H1 (cell line): Measurements from ENCODE around the gene DCLRE1A. TPM values are rescaled to one million over a fixed set of nuclear protein-coding genes. Genes with fewer than 3 reads are reported as not detected.

Experiments used
- CTCF ChIA-PET: fragments of 300-600 bp; sonication (Branson Sonifier 250); formaldehyde crosslinking; loops from one replicate; lab custom pipeline; 2021; ENCODE audit not compliant: partially characterized antibody; lab: Charles Lee
- POLR2A ChIA-PET: fragments of 300-600 bp; sonication (Branson Sonifier 250); formaldehyde crosslinking; loops from one replicate; lab custom pipeline; 2021; ENCODE audit warnings: inconsistent platforms; ENCODE audit not compliant: partially characterized antibody; lab: Charles Lee
- DNase-seq, 2 experiments: peaks; one replicate each; pipeline versions ENCODE4 v3.0.0 to v3.0.0-alpha.2; 2010 to 2022; ENCODE audit warnings: low spot score in 2 of 2, low read depth in 1 of 2, mixed read lengths in 1 of 2
- FAIRE-seq: peaks from 2 replicates; lab custom pipeline; 2011; peaks lifted over from hg19 to GRCh38; lab: Jason Lieb, UNC
- H2AFZ ChIP-seq: 2 replicates; pipeline ENCODE4 v1.8.1; 2012; ENCODE audit warnings: low read length, inconsistent platforms
- H2AK5ac ChIP-seq: 2 replicates; pipeline ENCODE4 v1.6.1; 2013; ENCODE audit warnings: low read depth, low read length
- H2BK120ac ChIP-seq: replicated peaks from 2 replicates; pipeline ENCODE3; 2013; ENCODE audit warnings: low read depth, low read length, inconsistent platforms
- H2BK12ac ChIP-seq: 2 replicates; pipeline ENCODE4 v1.6.1; 2013; ENCODE audit warnings: low read depth, low read length
- H2BK15ac ChIP-seq: 2 replicates; pipeline ENCODE4 v1.6.1; 2013; ENCODE audit warnings: low read length
- H2BK20ac ChIP-seq: 2 replicates; pipeline ENCODE4 v1.6.1; 2013; ENCODE audit warnings: low read length
- H2BK5ac ChIP-seq: 2 replicates; pipeline ENCODE4 v1.6.1; 2013; ENCODE audit warnings: low read depth, low read length
- H3K14ac ChIP-seq: 2 replicates; pipeline ENCODE4 v1.6.1; 2013; ENCODE audit warnings: inconsistent platforms; ENCODE audit not compliant: insufficient read length
- H3K18ac ChIP-seq: 2 replicates; pipeline ENCODE4 v1.6.1; 2013; ENCODE audit warnings: low read length; ENCODE audit errors: extremely low read depth
- H3K23ac ChIP-seq: 2 replicates; pipeline ENCODE4 v1.6.1; 2013; ENCODE audit warnings: inconsistent platforms; ENCODE audit not compliant: insufficient read length
- H3K23me2 ChIP-seq: 2 replicates; pipeline ENCODE4 v1.6.1; 2013; ENCODE audit warnings: low read depth, low read length
- H3K27ac ChIP-seq: 2 replicates; pipeline ENCODE4 v1.6.1; 2011; ENCODE audit warnings: low read depth, low read length, inconsistent platforms
- H3K27me3 ChIP-seq, 4 experiments: replicated peaks in 1 of 4; 1 replicate in 1 of 4; 2 replicates in 3 of 4; pipeline versions ENCODE4 v1.6.1 to v1.8.1; 2011 to 2013; ENCODE audit warnings: low read length in 3 of 4, mild to moderate bottlenecking in 3 of 4, inconsistent platforms in 2 of 4, mixed read lengths in 2 of 4, moderate library complexity in 1 of 4; ENCODE audit not compliant: control insufficient read depth in 3 of 4, insufficient read depth in 3 of 4; ENCODE audit errors: extremely low read depth in 1 of 4
- H3K36me3 ChIP-seq, 4 experiments: 2 replicates each; pipeline versions ENCODE4 v1.6.1 to v1.8.1; 2011 to 2013; ENCODE audit warnings: mild to moderate bottlenecking in 4 of 4, low read length in 3 of 4, moderate library complexity in 2 of 4, control low read depth in 1 of 4, inconsistent platforms in 1 of 4; ENCODE audit not compliant: insufficient read depth in 4 of 4, control insufficient read depth in 2 of 4
- H3K4ac ChIP-seq: replicated peaks from 2 replicates; pipeline ENCODE3; 2013; ENCODE audit warnings: low read length, low read depth, mixed read lengths, inconsistent platforms; ENCODE audit not compliant: insufficient read length
- H3K4me1 ChIP-seq, 4 experiments: replicated peaks in 1 of 4; 1 replicate in 1 of 4; 2 replicates in 3 of 4; pipeline versions ENCODE4 v1.6.1 to v1.8.1; 2011 to 2013; ENCODE audit warnings: low read length in 3 of 4, inconsistent platforms in 2 of 4, mixed read lengths in 1 of 4; ENCODE audit not compliant: insufficient read depth in 4 of 4, control insufficient read depth in 3 of 4
- H3K4me2 ChIP-seq, 2 experiments: 2 replicates each; pipeline versions ENCODE4 v1.6.1 to v1.8.1; 2011 to 2013; ENCODE audit warnings: low read depth in 2 of 2, low read length in 2 of 2, control low read depth in 1 of 2, inconsistent platforms in 1 of 2, mild to moderate bottlenecking in 1 of 2; ENCODE audit not compliant: insufficient read depth in 1 of 2
- H3K4me3 ChIP-seq, 4 experiments: fragments of 200-600, 300-600 bp in 1 of 4; sonication (generic), shearing (Covaris generic), sonication (Bioruptor Twin) in 1 of 4; 2 replicates each; pipeline versions ENCODE4 v1.5.1 to v1.8.1; 2011 to 2016; ENCODE audit warnings: low read length in 4 of 4, low read depth in 3 of 4, control low read depth in 2 of 4, inconsistent platforms in 2 of 4, mild to moderate bottlenecking in 2 of 4, mixed read lengths in 1 of 4, moderate library complexity in 1 of 4; ENCODE audit not compliant: insufficient read depth in 2 of 4; ENCODE audit errors: extremely low read depth in 1 of 4
- H3K56ac ChIP-seq: replicated peaks from 2 replicates; pipeline ENCODE3; 2013; ENCODE audit warnings: low read depth, mild to moderate bottlenecking, mixed read lengths, low read length, inconsistent platforms; ENCODE audit not compliant: insufficient read length
- H3K79me1 ChIP-seq: 2 replicates; pipeline ENCODE4 v1.6.1; 2013; ENCODE audit warnings: low read depth, low read length, control low read depth
- H3K79me2 ChIP-seq, 2 experiments: 2 replicates each; pipeline versions ENCODE4 v1.6.1 to v1.8.1; 2012 to 2013; ENCODE audit warnings: low read length in 2 of 2, mild to moderate bottlenecking in 2 of 2, inconsistent platforms in 1 of 2; ENCODE audit not compliant: insufficient read depth in 2 of 2, control insufficient read depth in 1 of 2
- H3K9ac ChIP-seq, 4 experiments: replicated peaks in 1 of 4; 1 replicate in 1 of 4; 2 replicates in 3 of 4; pipeline versions ENCODE4 v1.6.1 to v1.8.1; 2011 to 2013; ENCODE audit warnings: low read depth in 3 of 4, low read length in 3 of 4, control low read depth in 2 of 4, mild to moderate bottlenecking in 2 of 4, moderate library complexity in 2 of 4, inconsistent platforms in 1 of 4; ENCODE audit errors: extremely low read depth in 1 of 4
- H3K9me3 ChIP-seq, 2 experiments: 2 replicates each; pipeline versions ENCODE4 v1.6.1 to v1.8.1; 2012 to 2013; ENCODE audit warnings: mild to moderate bottlenecking in 2 of 2, moderate library complexity in 2 of 2, control low read depth in 1 of 2, inconsistent platforms in 1 of 2, low read depth in 1 of 2, low read length in 1 of 2, mixed read lengths in 1 of 2; ENCODE audit not compliant: insufficient read depth in 2 of 2
- H4K20me1 ChIP-seq, 2 experiments: replicated peaks in 1 of 2; 2 replicates each; pipeline versions ENCODE3 to v1.8.1; 2011 to 2013; ENCODE audit warnings: inconsistent platforms in 2 of 2, low read length in 2 of 2, mild to moderate bottlenecking in 1 of 2; ENCODE audit not compliant: insufficient read depth in 2 of 2, control insufficient read depth in 1 of 2
- H4K5ac ChIP-seq: 2 replicates; pipeline ENCODE4 v1.6.1; 2013; ENCODE audit warnings: low read length, low read depth, mixed read lengths, inconsistent platforms; ENCODE audit not compliant: insufficient read length
- H4K8ac ChIP-seq: 2 replicates; pipeline ENCODE4 v1.8.0; 2013; ENCODE audit warnings: mild to moderate bottlenecking, moderate library complexity, low read length, inconsistent platforms; ENCODE audit not compliant: insufficient read depth; ENCODE audit errors: extremely low read depth
- H4K91ac ChIP-seq: replicated peaks from 2 replicates; pipeline ENCODE3; 2013; ENCODE audit warnings: low read length, mixed read lengths, inconsistent platforms; ENCODE audit not compliant: insufficient read length
- CEBPB ChIP-seq: IDR thresholded peaks from 2 replicates; pipeline ENCODE4 v1.6.1; 2012; ENCODE audit warnings: low read depth, low read length
- CHD1 ChIP-seq: IDR thresholded peaks from 2 replicates; pipeline ENCODE4 v1.6.1; 2012; ENCODE audit warnings: low read depth, low read length, improper control_type of control experiment
- CTBP2 ChIP-seq: IDR thresholded peaks from 2 replicates; pipeline ENCODE4 v1.7.0; 2011; ENCODE audit warnings: borderline replicate concordance, mild to moderate bottlenecking, moderate library complexity, mixed read lengths, low read length; ENCODE audit not compliant: insufficient read depth, insufficient read length
- E2F6 ChIP-seq: IDR thresholded peaks from 2 replicates; pipeline ENCODE4 v1.6.1; 2012; ENCODE audit warnings: inconsistent platforms
- EP300 ChIP-seq, 2 experiments: IDR thresholded peaks; 1 replicate in 1 of 2; 2 replicates in 1 of 2; pipeline ENCODE4 v1.6.1; 2011 to 2012; ENCODE audit warnings: low read depth in 2 of 2, low read length in 2 of 2, mild to moderate bottlenecking in 2 of 2, borderline replicate concordance in 1 of 2, inconsistent platforms in 1 of 2, moderate library complexity in 1 of 2
- GTF2F1 ChIP-seq: IDR thresholded peaks from 2 replicates; pipeline ENCODE4 v1.6.1; 2012; ENCODE audit warnings: low read depth, low read length, improper control_type of control experiment, borderline replicate concordance
- RAD21 ChIP-seq, 2 experiments: IDR thresholded peaks in 1 of 2; conservative IDR thresholded peaks in 1 of 2; 2 replicates each; pipeline ENCODE4 v1.6.1; 2011; ENCODE audit warnings: low read depth in 2 of 2, low read length in 2 of 2, improper control_type of control experiment in 1 of 2, inconsistent platforms in 1 of 2, mild to moderate bottlenecking in 1 of 2, moderate library complexity in 1 of 2
- RFX5 ChIP-seq: IDR thresholded peaks from 2 replicates; pipeline ENCODE4 v1.6.1; 2011; ENCODE audit warnings: low read depth, low read length, improper control_type of control experiment, borderline replicate concordance
- SIX5 ChIP-seq: IDR thresholded peaks from 2 replicates; pipeline ENCODE4 v1.6.1; 2011; ENCODE audit warnings: mild to moderate bottlenecking, low read depth, low read length
- SRF ChIP-seq: IDR thresholded peaks from 2 replicates; pipeline ENCODE4 v1.6.1; 2011; ENCODE audit warnings: mild to moderate bottlenecking, low read depth, low read length, moderate library complexity
- TBP ChIP-seq: IDR thresholded peaks from 2 replicates; pipeline ENCODE4 v1.6.1; 2011; ENCODE audit warnings: low read depth, low read length, improper control_type of control experiment
- TEAD4 ChIP-seq: IDR thresholded peaks from 2 replicates; pipeline ENCODE4 v1.6.1; 2012; ENCODE audit warnings: low read depth, low read length, inconsistent platforms, mixed read lengths
- WGBS, 2 experiments: shearing (Covaris generic) in 1 of 2; methylation state at CpG; one replicate each; pipeline versions ENCODE4 v1.1.6 to v1.1.7; 2013 to 2015; ENCODE audit warnings: low lambda C conversion rate in 2 of 2, mixed read lengths in 2 of 2, inconsistent platforms in 1 of 2, low coverage in 1 of 2, missing lambda C conversion rate in 1 of 2; ENCODE audit not compliant: insufficient replicate concordance in 2 of 2, insufficient coverage in 1 of 2, insufficient read length in 1 of 2; ENCODE audit errors: extremely low coverage in 1 of 2, missing lambda C conversion rate in 1 of 2; 5-methylcytosine and 5-hydroxymethylcytosine counted together
- polyA plus RNA-seq, 7 experiments: library from polyadenylated mRNA; depleted of rRNA in 3 of 7; stranded (reverse) in 5 of 7; unstranded in 2 of 7; fragments of >200 nt in 5 of 7; fragments of 200-250 nt in 2 of 7; gene quantifications; 1 replicate in 5 of 7; 2 replicates in 1 of 7; 4 replicates in 1 of 7; pipeline versions ENCODE4 v1.2.1 to v1.2.3, GENCODE V29; 2011 to 2013; ENCODE audit warnings: missing spikeins in 2 of 7, mixed read lengths in 2 of 7
- total RNA-seq: library from RNA; stranded (reverse); fragmentation: NEBNext Ultra II Directional; extraction: Animal tissue kit (Norgen Biotek cat#: 25700); gene quantifications from 2 replicates; pipeline ENCODE4 v1.2.1, GENCODE V29; 2021

Gene DCLRE1A
- total and polyA plus RNA-seq, 2 of the 8 experiments (the other 6 are each of a cell fraction or from before 2014, with no cell fraction given), result 8.1 to 10.1 TPM

GRCh38 chr10:113867904-113868303 lies 14.0 kb upstream of the DCLRE1A start:
- H3K4ac ChIP-seq, result no peak overlapping the region
- peaks cover 0 to 12% (median 3%) of the 10 kb centered on the region in 4 experiments; a peak in 2 of 8 replicates for H3K36me3 ChIP-seq
- ChIA-PET POLR2A (no interaction called here), CTCF (no interaction called here)
- H3K9me3 ChIP-seq, result no peaks in the 10 kb centered on the region
- no peak overlapping the region for H2BK5ac ChIP-seq
- H3K56ac ChIP-seq, result no peak overlapping the region
- no peaks in the 10 kb centered on the region for H3K4me1 ChIP-seq
- 84% methylated on average over 4 of the region's 4 CpGs; no CpG with 5 or more reads in 1 of the 2 experiments for WGBS, 2 experiments
- no peak overlapping the region for H4K91ac ChIP-seq
- H2BK15ac ChIP-seq, result no peak overlapping the region
- no peak overlapping the region for H3K18ac ChIP-seq
- no peak overlapping the region for H3K23ac ChIP-seq
- peaks cover 2 to 5% of the 10 kb centered on the region in 2 experiments for H4K20me1 ChIP-seq
- no peak overlapping the region for H2AK5ac ChIP-seq
- H3K14ac ChIP-seq, result no peak overlapping the region
- FAIRE-seq, result no peak
- H3K4me2 ChIP-seq, result no peak overlapping the region
- no peak overlapping the region for H3K4me3 ChIP-seq
- peaks cover 0 to 55% of the 10 kb centered on the region in 2 experiments; a peak in 2 of 4 replicates for H3K79me2 ChIP-seq
- H3K79me1 ChIP-seq, result no peaks in the 10 kb centered on the region; the same call in 1 of the 2 replicates
- H4K8ac ChIP-seq, result no peak overlapping the region
- H3K27ac ChIP-seq, result no peak overlapping the region
- no peak overlapping the region for H2BK12ac ChIP-seq
- no peaks in the 10 kb centered on the region for H3K27me3 ChIP-seq
- H2BK20ac ChIP-seq, result no peak overlapping the region
- no peak overlapping the region for H2AFZ ChIP-seq
- no peak overlapping the region for H4K5ac ChIP-seq
- no peak overlapping the region for H3K9ac ChIP-seq
- DNase-seq, result no peak
- H2BK120ac ChIP-seq, result no peak overlapping the region
- H3K23me2 ChIP-seq, result no peaks in the 10 kb centered on the region
- TF ChIP-seq TEAD4, result no peak
- TF ChIP-seq RAD21 (IDR thresholded peaks at IDR 0.05 in 1 of 2, conservative IDR thresholded peaks at IDR 0.05 in 1 of 2; ENCODE audit: low read depth in 2 of 2, low read length in 2 of 2), result no peak
- TF ChIP-seq CTBP2, result no peak
- no peak for TF ChIP-seq E2F6
- TF ChIP-seq GTF2F1, result no peak
- TF ChIP-seq SRF, result no peak
- TF ChIP-seq RFX5, result no peak
- no peak for TF ChIP-seq TBP
- no peak for TF ChIP-seq CHD1
- TF ChIP-seq EP300 (IDR thresholded peaks at IDR 0.05; ENCODE audit: borderline replicate concordance in 1 of 2, low read depth in 2 of 2, low read length in 2 of 2), result no peak
- no peak for TF ChIP-seq SIX5
- no peak for TF ChIP-seq CEBPB
